ENCODE data around the gene TMEM115.

Gene TMEM115

DNA sequence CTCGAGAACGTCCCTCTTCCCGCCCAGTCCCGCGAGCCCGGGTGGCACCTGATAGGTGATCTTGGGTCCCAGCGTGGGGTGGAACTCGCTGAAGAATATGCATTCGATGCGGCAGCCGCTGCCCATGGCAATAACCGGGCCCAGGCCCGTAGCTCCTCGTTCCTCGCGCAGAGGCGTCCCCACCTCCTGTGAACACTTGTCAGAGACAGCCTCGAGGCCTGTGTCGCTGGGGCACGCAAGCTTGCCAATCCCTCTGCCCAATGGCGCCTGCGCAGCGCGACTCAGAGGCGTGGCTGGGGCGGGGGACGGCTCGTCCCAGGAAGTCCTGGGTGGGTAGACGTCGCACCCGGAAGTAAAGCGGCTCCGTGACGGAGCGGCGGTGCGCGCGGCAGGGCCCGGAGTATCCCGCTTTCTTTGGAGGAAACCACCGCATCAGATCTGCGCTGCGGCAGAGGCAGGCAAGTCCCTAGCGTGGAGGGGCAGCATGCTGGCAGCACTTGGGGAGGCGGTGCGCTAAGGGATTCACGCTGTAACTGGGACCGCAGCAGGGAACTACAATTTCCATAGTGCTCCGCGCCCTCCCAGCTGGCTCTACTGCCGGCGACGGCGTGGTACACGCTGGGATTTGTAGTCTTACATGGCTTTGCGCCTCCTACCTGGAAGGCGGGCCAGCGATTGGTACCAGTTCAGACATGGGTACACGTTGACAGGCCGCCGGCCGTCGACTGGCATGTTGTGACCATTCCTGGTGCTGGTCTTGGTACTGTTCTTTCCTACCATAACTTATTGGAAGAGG is 8.6 kb downstream of the TMEM115 start, which contains the start of the genes CYB561D2 and NPRL2:
TSS of gene CYB561D2 (plus strand) at position 336 of the 796 bp plus-strand sequence. CDS start 572 bp downstream, outside the sequence.
TSS of gene NPRL2 (minus strand) at position 249 of the 796 bp plus-strand sequence. CDS start at position 126, 123 bp downstream.
- H3K4me1 ChIP-seq (ENCODE audit: low read depth, poor library complexity, severe bottlenecking) = peaks cover 10% of the 10 kb centered on the region
- no peaks in the 10 kb centered on the region for H3K79me2 ChIP-seq (ENCODE audit: insufficient read depth, low read depth)
- no peaks in the 10 kb centered on the region for H4K20me1 ChIP-seq (ENCODE audit: insufficient read depth)
- H3K27me3 ChIP-seq (ENCODE audit: insufficient read depth, low read depth) = no peaks in the 10 kb centered on the region
- H3K4me2 ChIP-seq = peak within 1 kb of the TSS; percentile 74
- peak within 1 kb of the TSS; percentile 71 for H2AFZ ChIP-seq (ENCODE audit: low read depth)
- H3K36me3 ChIP-seq (ENCODE audit: insufficient read depth) = no peaks in the 10 kb centered on the region
- TF ChIP-seq, protein P1, sequence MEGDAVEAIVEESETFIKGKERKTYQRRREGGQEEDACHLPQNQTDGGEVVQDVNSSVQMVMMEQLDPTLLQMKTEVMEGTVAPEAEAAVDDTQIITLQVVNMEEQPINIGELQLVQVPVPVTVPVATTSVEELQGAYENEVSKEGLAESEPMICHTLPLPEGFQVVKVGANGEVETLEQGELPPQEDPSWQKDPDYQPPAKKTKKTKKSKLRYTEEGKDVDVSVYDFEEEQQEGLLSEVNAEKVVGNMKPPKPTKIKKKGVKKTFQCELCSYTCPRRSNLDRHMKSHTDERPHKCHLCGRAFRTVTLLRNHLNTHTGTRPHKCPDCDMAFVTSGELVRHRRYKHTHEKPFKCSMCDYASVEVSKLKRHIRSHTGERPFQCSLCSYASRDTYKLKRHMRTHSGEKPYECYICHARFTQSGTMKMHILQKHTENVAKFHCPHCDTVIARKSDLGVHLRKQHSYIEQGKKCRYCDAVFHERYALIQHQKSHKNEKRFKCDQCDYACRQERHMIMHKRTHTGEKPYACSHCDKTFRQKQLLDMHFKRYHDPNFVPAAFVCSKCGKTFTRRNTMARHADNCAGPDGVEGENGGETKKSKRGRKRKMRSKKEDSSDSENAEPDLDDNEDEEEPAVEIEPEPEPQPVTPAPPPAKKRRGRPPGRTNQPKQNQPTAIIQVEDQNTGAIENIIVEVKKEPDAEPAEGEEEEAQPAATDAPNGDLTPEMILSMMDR (conservative IDR thresholded peaks at IDR 0.05; ENCODE audit: low read depth, low read length) = no peak
- H3K4me3 ChIP-seq (IDR thresholded peaks at IDR 0.05; ENCODE audit: insufficient read depth, low read depth, low read length) = peak within 1 kb of the TSS; percentile 31
- peak within 1 kb of the TSS; percentile 43; the same call in 1 of the 2 replicates for H3K27ac ChIP-seq
- H3K9ac ChIP-seq = peak within 1 kb of the TSS; percentile 49; the same call in 1 of the 2 replicates

DNA sequence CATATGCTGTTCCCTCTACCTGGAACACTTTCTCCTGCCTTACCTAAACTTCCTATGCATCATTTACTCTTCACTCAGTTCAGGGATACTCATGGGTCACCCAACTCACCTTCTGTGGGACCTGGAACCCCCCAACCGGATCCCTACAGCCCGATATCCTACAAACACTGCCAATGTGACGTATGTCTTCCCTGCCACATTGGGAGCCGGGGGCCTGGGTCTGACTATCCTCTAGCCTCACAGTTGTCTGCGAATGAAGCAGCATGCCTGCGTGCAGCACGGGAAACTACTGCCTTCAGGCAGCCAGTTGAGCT is 9.2 kb downstream of the TMEM115 start:
- no peaks in the 10 kb centered on the region for H4K20me1 ChIP-seq (ENCODE audit: insufficient read depth)
- TF ChIP-seq, protein P1 (conservative IDR thresholded peaks at IDR 0.05; ENCODE audit: low read depth, low read length) = no peak
- peak overlapping the region; percentile 43; the same call in 1 of the 2 replicates for H3K27ac ChIP-seq
- H3K27me3 ChIP-seq (ENCODE audit: insufficient read depth, low read depth) = no peaks in the 10 kb centered on the region
- H3K4me2 ChIP-seq = peak overlapping the region; percentile 74
- peak overlapping the region; percentile 49; the same call in 1 of the 2 replicates for H3K9ac ChIP-seq
- peak overlapping the region; percentile 31 for H3K4me3 ChIP-seq (IDR thresholded peaks at IDR 0.05; ENCODE audit: insufficient read depth, low read depth, low read length)
- no peaks in the 10 kb centered on the region for H3K36me3 ChIP-seq (ENCODE audit: insufficient read depth)
- peaks cover 10% of the 10 kb centered on the region for H3K4me1 ChIP-seq (ENCODE audit: low read depth, poor library complexity, severe bottlenecking)
- H2AFZ ChIP-seq (ENCODE audit: low read depth) = peak overlapping the region; percentile 71
- no peaks in the 10 kb centered on the region for H3K79me2 ChIP-seq (ENCODE audit: insufficient read depth, low read depth)

DNA sequence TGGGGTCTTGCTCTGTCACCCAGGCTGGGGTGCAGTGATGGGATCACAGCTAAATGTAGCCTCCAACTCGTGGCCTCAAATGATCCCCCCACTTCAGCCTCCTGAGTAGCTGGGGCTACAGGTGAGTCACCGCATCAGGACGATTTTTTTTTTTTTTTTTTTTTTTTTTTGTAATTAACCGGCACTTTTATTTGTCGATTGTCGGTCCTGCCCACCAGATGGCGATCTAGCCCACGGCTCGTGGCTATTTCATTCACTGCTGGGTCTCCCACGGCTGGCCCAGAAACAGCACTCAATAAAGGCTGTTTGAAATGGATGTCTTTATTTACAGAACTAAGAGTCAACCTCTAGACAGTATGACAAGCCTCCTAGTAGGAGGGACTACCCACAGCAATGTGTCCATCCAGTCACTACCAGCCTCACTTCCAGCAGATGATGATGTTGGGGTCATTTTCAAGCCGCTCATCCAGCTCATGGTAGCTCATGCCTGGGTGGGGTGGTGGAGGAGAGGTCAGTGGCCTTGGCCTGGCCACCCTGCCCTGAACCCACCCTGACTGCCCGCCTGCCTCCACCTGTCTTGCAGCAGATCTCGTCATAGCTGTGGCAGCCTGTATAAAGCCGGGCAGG is 12.0 kb downstream of the TMEM115 start:
- H4K20me1 ChIP-seq (ENCODE audit: insufficient read depth) = no peaks in the 10 kb centered on the region
- H3K9ac ChIP-seq = no peak overlapping the region
- H3K36me3 ChIP-seq (ENCODE audit: insufficient read depth) = no peaks in the 10 kb centered on the region
- no peaks in the 10 kb centered on the region for H3K27me3 ChIP-seq (ENCODE audit: insufficient read depth, low read depth)
- no peak overlapping the region for H3K4me2 ChIP-seq
- TF ChIP-seq, protein P1 (conservative IDR thresholded peaks at IDR 0.05; ENCODE audit: low read depth, low read length) = peak; percentile 58
- no peaks in the 10 kb centered on the region for H3K79me2 ChIP-seq (ENCODE audit: insufficient read depth, low read depth)
- no peak overlapping the region for H3K27ac ChIP-seq
- no peak overlapping the region for H3K4me3 ChIP-seq (IDR thresholded peaks at IDR 0.05; ENCODE audit: insufficient read depth, low read depth, low read length)
- peaks cover 10% of the 10 kb centered on the region for H3K4me1 ChIP-seq (ENCODE audit: low read depth, poor library complexity, severe bottlenecking)
- no peak overlapping the region for H2AFZ ChIP-seq (ENCODE audit: low read depth)

DNA sequence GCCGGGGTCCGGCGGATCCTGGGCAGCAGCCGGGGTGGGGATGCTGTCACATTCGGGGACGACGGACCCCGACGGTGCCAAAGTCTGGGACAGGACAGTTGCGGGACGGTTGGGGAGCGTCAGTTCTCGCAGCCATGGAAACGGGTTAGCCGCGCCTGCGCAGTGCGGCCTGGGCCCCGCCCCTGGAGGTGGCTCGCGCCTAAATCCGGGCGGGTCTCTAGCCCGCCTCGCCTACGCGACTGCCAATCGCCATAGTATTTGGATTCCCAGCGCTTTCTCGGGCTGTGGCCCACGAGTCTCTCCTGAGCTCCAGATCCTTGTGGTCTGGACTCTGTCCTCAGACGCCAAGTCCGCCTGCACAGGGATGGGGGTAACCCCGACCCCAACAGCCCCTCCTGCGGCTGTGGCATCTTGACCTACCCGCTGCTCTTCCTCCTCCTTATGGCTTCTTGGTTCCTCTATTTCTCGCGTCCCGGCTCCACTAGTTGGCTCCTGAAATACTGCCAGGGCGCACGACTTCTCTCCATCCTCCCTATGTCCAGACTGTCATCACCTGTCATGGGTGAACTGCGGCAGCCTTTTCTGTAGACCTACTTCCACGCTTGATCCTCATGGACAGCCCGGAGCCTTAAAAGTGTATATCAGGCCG is 13.6 kb downstream of the TMEM115 start, which contains the start of gene ZMYND10:
TSS of gene ZMYND10 (minus strand) at position 147 of the 649 bp plus-strand sequence. CDS start 153 bp downstream, outside the sequence.
- no peak within 1 kb of the TSS for H3K4me3 ChIP-seq (IDR thresholded peaks at IDR 0.05; ENCODE audit: insufficient read depth, low read depth, low read length)
- H3K4me1 ChIP-seq (ENCODE audit: low read depth, poor library complexity, severe bottlenecking) = peaks cover 10% of the 10 kb centered on the region
- H4K20me1 ChIP-seq (ENCODE audit: insufficient read depth) = no peaks in the 10 kb centered on the region
- H2AFZ ChIP-seq (ENCODE audit: low read depth) = no peak within 1 kb of the TSS; the same call in 1 of the 2 replicates
- peak within 1 kb of the TSS; percentile 9; the same call in 1 of the 2 replicates for H3K4me2 ChIP-seq
- TF ChIP-seq, protein P1 (conservative IDR thresholded peaks at IDR 0.05; ENCODE audit: low read depth, low read length) = no peak
- no peaks in the 10 kb centered on the region for H3K27me3 ChIP-seq (ENCODE audit: insufficient read depth, low read depth)
- H3K27ac ChIP-seq = no peak within 1 kb of the TSS
- H3K36me3 ChIP-seq (ENCODE audit: insufficient read depth) = no peaks in the 10 kb centered on the region
- H3K9ac ChIP-seq = no peak within 1 kb of the TSS
- H3K79me2 ChIP-seq (ENCODE audit: insufficient read depth, low read depth) = no peaks in the 10 kb centered on the region
